Endothelial cell of umbilical vein (primary cell): ENCODE data around the gene STARD4. TPM values are rescaled to one million over a fixed set of nuclear protein-coding genes. Genes with fewer than 3 reads are reported as not detected.

ENCODE experiments used
- BruUV-seq: library from RNA; stranded (reverse); fragments of 400-500 nt; replicated peaks from 2 replicates; lab custom pipeline; 2021; lab: Mats Ljungman, UMichigan
- CTCF ChIA-PET: fragments of 300-600, 350-600 bp; sonication (Branson Sonifier 250); formaldehyde crosslinking; loops from one replicate; lab custom pipeline; 2021; ENCODE audit warnings: antibody characterized with exemption, inconsistent platforms; lab: Charles Lee
- POLR2A ChIA-PET: fragments of 300-600, 350-600 bp; sonication (Branson Sonifier 250); formaldehyde crosslinking; loops from one replicate; lab custom pipeline; 2021; ENCODE audit warnings: antibody characterized with exemption, inconsistent platforms; lab: Charles Lee
- DNase-seq: peaks from one replicate; pipeline ENCODE4 v3.0.0-alpha.2; 2011; ENCODE audit warnings: low read depth, low spot score
- FAIRE-seq: peaks from 2 replicates; lab custom pipeline; 2011; peaks lifted over from hg19 to GRCh38; lab: Jason Lieb, UNC
- H2AFZ ChIP-seq: 2 replicates; pipeline ENCODE4 v1.6.0; 2012; ENCODE audit warnings: low read depth, low read length, control low read depth, inconsistent platforms
- H3K27ac ChIP-seq: 2 replicates; pipeline ENCODE4 v1.5.1; 2011; ENCODE audit warnings: low read depth, mild to moderate bottlenecking, control low read depth, low read length, moderate library complexity; ENCODE audit not compliant: insufficient read depth
- H3K27me3 ChIP-seq, 2 experiments: 2 replicates each; pipeline versions ENCODE4 v1.6.0 to v1.6.1; 2011; ENCODE audit warnings: low read length in 2 of 2, mixed read lengths in 1 of 2; ENCODE audit not compliant: control insufficient read depth in 2 of 2, insufficient read depth in 2 of 2
- H3K36me3 ChIP-seq, 2 experiments: 2 replicates in 1 of 2; 3 replicates in 1 of 2; pipeline ENCODE4 v1.5.1; 2011; ENCODE audit warnings: low read length in 2 of 2, mild to moderate bottlenecking in 1 of 2, moderate library complexity in 1 of 2; ENCODE audit not compliant: control insufficient read depth in 2 of 2, insufficient read depth in 2 of 2; ENCODE audit errors: extremely low read depth in 1 of 2
- H3K4me1 ChIP-seq: 3 replicates; pipeline ENCODE4 v1.5.1; 2011; ENCODE audit warnings: mild to moderate bottlenecking, low read length; ENCODE audit not compliant: control insufficient read depth, insufficient read depth; ENCODE audit errors: extremely low read depth
- H3K4me2 ChIP-seq: 2 replicates; pipeline ENCODE4 v1.6.1; 2011; ENCODE audit warnings: low read length, control low read depth, mixed read lengths; ENCODE audit not compliant: insufficient read depth
- H3K4me3 ChIP-seq, 3 experiments: fragments of 200-600 bp in 1 of 3; sonication (generic), shearing (Covaris generic) in 1 of 3; replicated peaks in 1 of 3; 2 replicates each; pipeline ENCODE4 v1.5.1; 2011 to 2016; ENCODE audit warnings: control low read depth in 3 of 3, low read length in 3 of 3, mild to moderate bottlenecking in 2 of 3, inconsistent platforms in 1 of 3, low read depth in 1 of 3, moderate library complexity in 1 of 3; ENCODE audit not compliant: insufficient read depth in 1 of 3
- H3K79me2 ChIP-seq: 2 replicates; pipeline ENCODE4 v1.6.0; 2012; ENCODE audit warnings: low read length, inconsistent platforms; ENCODE audit not compliant: control insufficient read depth, insufficient read depth
- H3K9ac ChIP-seq: replicated peaks from 2 replicates; pipeline ENCODE3; 2011; ENCODE audit warnings: low read length, control low read depth; ENCODE audit not compliant: insufficient read depth; ENCODE audit errors: extremely low read depth
- H3K9me1 ChIP-seq: replicated peaks from 3 replicates; pipeline ENCODE4 v1.6.0; 2011; ENCODE audit warnings: mild to moderate bottlenecking, low read length; ENCODE audit not compliant: control insufficient read depth, insufficient read depth; ENCODE audit errors: extremely low read depth
- H3K9me3 ChIP-seq: replicated peaks from 2 replicates; pipeline ENCODE4 v1.5.1; 2012; ENCODE audit warnings: low read length, inconsistent platforms; ENCODE audit not compliant: control insufficient read depth, insufficient read depth
- H4K20me1 ChIP-seq: replicated peaks from 2 replicates; pipeline ENCODE3; 2011; ENCODE audit warnings: mild to moderate bottlenecking, low read length; ENCODE audit not compliant: control insufficient read depth, insufficient read depth; ENCODE audit errors: extremely low read depth
- FOS ChIP-seq: IDR thresholded peaks from 2 replicates; pipeline ENCODE4 v1.6.1; 2011; ENCODE audit warnings: mild to moderate bottlenecking, low read length, moderate library complexity, borderline replicate concordance; ENCODE audit not compliant: insufficient read depth
- JUN ChIP-seq: IDR thresholded peaks from 2 replicates; pipeline ENCODE4 v1.6.1; 2011; ENCODE audit warnings: borderline replicate concordance, low read depth; ENCODE audit not compliant: insufficient read length, insufficient read depth
- POLR2A ChIP-seq: IDR thresholded peaks from 2 replicates; pipeline ENCODE4 v1.6.1; 2012; ENCODE audit warnings: low read depth, mild to moderate bottlenecking, control low read depth, low read length
- dilution Hi-C: fragments of 300-500 bp; cut with MboI; formaldehyde crosslinking; loops from one replicate; pipeline ENCODE4 v1.15.0; 2019; ENCODE audit warnings: low sequenced_read_pairs; ENCODE audit not compliant: extremely low pct_ligation_motif_present
- intact Hi-C: fragments of 100-400 bp; cut with micrococcal nuclease; formaldehyde crosslinking; loops from one replicate; pipeline ENCODE4 v1.10.0; 2022
- polyA plus RNA-seq, 4 experiments: library from polyadenylated mRNA; depleted of rRNA in 3 of 4; stranded (reverse) in 3 of 4; unstranded in 1 of 4; fragments of >200 nt; gene quantifications; 2 replicates each; pipeline versions ENCODE4 v1.2.1 to v1.2.3, GENCODE V29; 2011 to 2012; ENCODE audit warnings: missing spikeins in 1 of 4
- total RNA-seq: library from RNA; stranded (reverse); gene quantifications from 2 replicates; pipeline ENCODE4 v1.2.3, GENCODE V29; 2021
- TF ChIP-seq, protein P1 (sequence below), 2 donors: IDR thresholded peaks; 1 replicate in 1 of 2; 2 replicates in 1 of 2; pipeline ENCODE4 v1.5.1; 2011; ENCODE audit warnings: low read length in 2 of 2, mild to moderate bottlenecking in 2 of 2, moderate library complexity in 2 of 2, control low read depth in 1 of 2, inconsistent platforms in 1 of 2, low read depth in 1 of 2; ENCODE audit not compliant: insufficient read depth in 1 of 2; ENCODE audit errors: extremely low read depth in 1 of 2
- TF ChIP-seq, protein P2 (sequence below): IDR thresholded peaks from 2 replicates; pipeline ENCODE4 v1.6.1; 2011; ENCODE audit not compliant: insufficient read depth, insufficient read length

STARD4 gene
- total and polyA plus RNA-seq, 2 donors (not counting 3 experiments of a cell fraction or from before 2014, with no cell fraction given) = 33.6 to 77.1 TPM

DNA sequence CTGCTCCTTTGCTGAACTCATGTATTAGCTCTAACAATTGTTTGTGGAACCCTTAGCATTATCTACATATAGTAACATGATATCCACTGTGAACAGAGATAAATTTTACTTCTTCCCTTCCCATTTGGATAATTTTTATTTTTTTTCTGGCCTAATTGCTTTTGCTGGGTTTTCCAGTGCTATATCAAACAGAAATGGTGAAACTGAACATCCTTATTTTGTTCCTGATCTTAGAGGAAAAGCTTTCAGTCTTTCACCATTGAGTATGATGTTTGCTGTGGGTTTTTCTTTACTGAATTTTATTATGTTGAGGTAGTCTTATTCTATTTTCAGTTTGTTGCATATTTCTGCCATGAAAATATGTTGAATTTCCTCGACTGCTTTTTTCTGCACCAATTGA, 44.8 kb upstream of the STARD4 start:
- intact Hi-C loops = loop anchor here (10.0 kb wide), 1 partner anchor 858 kb away; the partner anchor contains the start of gene EPB41L4A
- H2AFZ ChIP-seq = no peak overlapping the region

More for the DNA sequence above, 44.8 kb upstream of the STARD4 start:
- H3K9me3 ChIP-seq = no peaks in the 10 kb centered on the region
- TF ChIP-seq, protein P1, sequence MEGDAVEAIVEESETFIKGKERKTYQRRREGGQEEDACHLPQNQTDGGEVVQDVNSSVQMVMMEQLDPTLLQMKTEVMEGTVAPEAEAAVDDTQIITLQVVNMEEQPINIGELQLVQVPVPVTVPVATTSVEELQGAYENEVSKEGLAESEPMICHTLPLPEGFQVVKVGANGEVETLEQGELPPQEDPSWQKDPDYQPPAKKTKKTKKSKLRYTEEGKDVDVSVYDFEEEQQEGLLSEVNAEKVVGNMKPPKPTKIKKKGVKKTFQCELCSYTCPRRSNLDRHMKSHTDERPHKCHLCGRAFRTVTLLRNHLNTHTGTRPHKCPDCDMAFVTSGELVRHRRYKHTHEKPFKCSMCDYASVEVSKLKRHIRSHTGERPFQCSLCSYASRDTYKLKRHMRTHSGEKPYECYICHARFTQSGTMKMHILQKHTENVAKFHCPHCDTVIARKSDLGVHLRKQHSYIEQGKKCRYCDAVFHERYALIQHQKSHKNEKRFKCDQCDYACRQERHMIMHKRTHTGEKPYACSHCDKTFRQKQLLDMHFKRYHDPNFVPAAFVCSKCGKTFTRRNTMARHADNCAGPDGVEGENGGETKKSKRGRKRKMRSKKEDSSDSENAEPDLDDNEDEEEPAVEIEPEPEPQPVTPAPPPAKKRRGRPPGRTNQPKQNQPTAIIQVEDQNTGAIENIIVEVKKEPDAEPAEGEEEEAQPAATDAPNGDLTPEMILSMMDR (IDR thresholded peaks at IDR 0.05; ENCODE audit: extremely low read depth in 1 of 2, insufficient read depth in 1 of 2, low read depth in 1 of 2, low read length in 2 of 2) = no peak
- TF ChIP-seq, protein P2, sequence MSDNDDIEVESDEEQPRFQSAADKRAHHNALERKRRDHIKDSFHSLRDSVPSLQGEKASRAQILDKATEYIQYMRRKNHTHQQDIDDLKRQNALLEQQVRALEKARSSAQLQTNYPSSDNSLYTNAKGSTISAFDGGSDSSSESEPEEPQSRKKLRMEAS = no peak
- TF ChIP-seq POLR2A (no peak), FOS (no peak), JUN (no peak)
- H3K79me2 ChIP-seq = no peaks in the 10 kb centered on the region
- DNase-seq (no peak), FAIRE-seq (no peak)
- H3K27me3 ChIP-seq = no peaks in the 10 kb centered on the region
- H3K4me3 ChIP-seq = no peak overlapping the region
- H3K4me2 ChIP-seq = no peak overlapping the region
- H3K27ac ChIP-seq = no peak overlapping the region
- H3K36me3 ChIP-seq = no peaks in the 10 kb centered on the region
- CTCF ChIA-PET = interaction anchor here (1.3 to 1.7 kb wide), 2 partner anchors 25 to 140 kb away, joined by 5 to 6 read pairs; no protein-coding TSS in a partner anchor
- dilution Hi-C loops = no loop called here
- POLR2A ChIA-PET = no interaction called here
- H3K4me1 ChIP-seq = peaks cover 48% of the 10 kb centered on the region
- BruUV-seq = no TSS peak
- H3K9me1 ChIP-seq = no peaks in the 10 kb centered on the region
- H3K9ac ChIP-seq = no peak overlapping the region
- H4K20me1 ChIP-seq = no peaks in the 10 kb centered on the region
